ENCODE measurements around the gene MARS1.

- TF ChIP-seq CTCF (IDR thresholded peaks at IDR 0.05; ENCODE audit: insufficient read depth, low read depth, low read length) (no peak), EZH2 (IDR thresholded peaks at IDR 0.05; ENCODE audit: insufficient read depth, low read length) (no peak)
Measured at GRCh38 chr12:57523706-57524614, 36.1 kb downstream of the MARS1 start.
